GM12801 (cell line): ENCODE data around the gene PELI2.

Experiments
- TF ChIP-seq, protein P1 (sequence below): IDR thresholded peaks from one replicate; pipeline ENCODE4 v1.5.1; 2011; ENCODE audit warnings: control low read depth; ENCODE audit not compliant: insufficient read length; ENCODE audit errors: extremely low read depth

PELI2 gene

DNA sequence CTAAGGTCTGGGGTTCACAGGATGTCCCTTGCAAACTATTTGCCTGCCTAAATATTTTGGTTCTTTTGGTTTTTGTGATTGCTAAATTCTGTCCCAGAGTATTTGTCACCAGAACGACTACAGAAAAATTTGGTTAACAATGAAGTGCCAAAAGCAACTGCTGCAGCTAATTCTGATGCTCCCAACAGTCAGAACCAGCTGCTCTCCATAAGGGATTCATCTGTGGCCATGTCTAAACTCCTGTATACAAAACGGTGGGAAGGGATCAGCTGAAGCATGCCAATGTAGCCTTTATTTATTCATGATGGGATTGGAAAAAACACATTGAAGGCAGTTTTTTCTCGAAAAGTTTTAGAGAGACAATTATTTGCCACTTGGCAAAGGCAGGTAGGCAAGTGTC is 29.3 kb upstream of the PELI2 start:
- TF ChIP-seq, protein P1, sequence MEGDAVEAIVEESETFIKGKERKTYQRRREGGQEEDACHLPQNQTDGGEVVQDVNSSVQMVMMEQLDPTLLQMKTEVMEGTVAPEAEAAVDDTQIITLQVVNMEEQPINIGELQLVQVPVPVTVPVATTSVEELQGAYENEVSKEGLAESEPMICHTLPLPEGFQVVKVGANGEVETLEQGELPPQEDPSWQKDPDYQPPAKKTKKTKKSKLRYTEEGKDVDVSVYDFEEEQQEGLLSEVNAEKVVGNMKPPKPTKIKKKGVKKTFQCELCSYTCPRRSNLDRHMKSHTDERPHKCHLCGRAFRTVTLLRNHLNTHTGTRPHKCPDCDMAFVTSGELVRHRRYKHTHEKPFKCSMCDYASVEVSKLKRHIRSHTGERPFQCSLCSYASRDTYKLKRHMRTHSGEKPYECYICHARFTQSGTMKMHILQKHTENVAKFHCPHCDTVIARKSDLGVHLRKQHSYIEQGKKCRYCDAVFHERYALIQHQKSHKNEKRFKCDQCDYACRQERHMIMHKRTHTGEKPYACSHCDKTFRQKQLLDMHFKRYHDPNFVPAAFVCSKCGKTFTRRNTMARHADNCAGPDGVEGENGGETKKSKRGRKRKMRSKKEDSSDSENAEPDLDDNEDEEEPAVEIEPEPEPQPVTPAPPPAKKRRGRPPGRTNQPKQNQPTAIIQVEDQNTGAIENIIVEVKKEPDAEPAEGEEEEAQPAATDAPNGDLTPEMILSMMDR = no peak

DNA sequence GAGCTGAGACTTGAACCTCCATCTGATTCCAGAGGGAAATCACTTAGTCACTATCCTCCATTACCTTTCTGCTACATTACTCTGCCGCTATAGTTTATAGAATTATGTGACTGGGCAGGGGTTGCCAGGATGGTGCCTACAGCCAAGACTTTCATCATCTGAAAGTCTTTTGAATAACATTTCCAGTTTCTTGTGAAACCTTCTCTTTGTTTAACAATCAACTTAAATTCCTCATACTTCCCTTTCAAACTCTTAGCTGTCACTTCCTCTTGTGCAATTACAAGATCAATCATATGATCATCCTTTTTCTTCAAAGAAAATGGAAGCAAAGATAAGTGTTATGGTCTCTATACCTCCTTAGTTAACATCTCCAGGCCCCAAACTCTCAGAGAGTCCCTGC is 25.4 kb upstream of the PELI2 start:
- TF ChIP-seq, protein P1 = no peak

DNA sequence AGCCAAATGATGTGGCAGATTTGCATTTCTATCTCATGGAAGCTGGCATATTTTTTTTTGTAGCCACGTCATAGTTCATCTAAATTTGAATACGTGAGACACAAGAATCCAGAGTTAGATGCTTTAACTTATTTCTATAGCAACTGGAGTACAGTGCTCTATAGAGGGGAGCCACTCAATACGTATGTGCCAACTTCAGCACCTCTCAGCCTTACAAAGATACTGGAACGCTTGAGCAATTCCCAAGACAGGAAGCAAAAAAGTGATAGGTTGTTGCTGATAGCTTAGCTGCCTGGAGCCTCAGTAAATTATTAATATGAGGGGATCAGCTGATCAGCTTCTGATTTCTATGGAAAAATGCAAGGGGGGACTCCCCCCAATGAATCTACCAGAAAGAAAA is 24.1 kb upstream of the PELI2 start:
- TF ChIP-seq, protein P1 = no peak

DNA sequence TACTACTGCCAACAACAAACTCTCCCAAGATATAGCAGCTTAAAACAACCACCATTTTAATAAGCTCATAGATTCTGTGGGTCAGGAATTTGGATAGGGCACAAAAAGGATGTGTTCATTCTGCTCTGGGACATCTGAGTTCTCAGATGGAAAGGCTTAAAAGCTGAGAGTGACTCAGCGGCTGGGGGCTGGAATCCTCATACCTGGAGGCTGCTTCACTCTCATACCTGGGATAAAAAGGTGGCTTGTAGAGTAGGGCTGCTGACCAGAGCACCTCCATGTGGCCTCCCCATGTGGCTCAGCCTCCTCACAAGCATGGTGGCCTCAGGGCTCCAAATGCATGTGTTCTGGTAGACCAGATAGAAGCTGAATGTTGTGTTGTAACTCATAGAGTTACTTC is 20.2 kb upstream of the PELI2 start:
- TF ChIP-seq, protein P1 = no peak

DNA sequence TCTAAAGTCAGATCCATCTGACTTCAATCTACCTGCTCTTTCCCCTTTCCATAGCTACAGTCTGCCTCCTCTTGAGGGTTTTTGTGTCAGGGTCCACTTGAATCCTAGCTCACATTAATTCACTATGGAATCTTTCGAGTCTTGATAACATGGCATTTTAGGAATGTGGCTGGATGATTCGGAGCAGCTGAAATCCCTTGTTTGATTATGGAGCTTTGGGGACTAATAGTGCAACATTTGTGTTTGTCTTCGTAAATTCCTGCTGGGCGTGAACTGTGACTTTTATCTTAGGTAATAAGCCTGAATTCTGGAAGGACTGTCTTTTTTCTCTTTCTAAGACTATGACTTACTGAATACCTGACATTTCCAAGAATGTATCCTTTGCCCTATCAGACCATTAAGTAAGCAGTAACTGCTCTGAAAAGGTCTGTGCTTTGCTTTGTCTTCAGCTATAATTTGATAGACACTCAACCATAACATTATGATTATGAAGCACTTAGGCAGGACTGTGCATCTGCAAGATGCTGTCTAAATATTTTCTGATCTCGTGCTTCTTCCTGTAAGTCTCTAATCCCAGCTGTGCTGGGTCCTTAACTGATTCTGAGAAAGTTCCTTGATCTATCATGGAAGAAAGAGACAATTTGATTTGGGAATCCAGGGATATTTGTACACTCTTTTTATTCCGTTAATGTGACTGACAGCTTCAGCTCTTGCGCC is 19.0 kb upstream of the PELI2 start:
- TF ChIP-seq, protein P1 = no peak

DNA sequence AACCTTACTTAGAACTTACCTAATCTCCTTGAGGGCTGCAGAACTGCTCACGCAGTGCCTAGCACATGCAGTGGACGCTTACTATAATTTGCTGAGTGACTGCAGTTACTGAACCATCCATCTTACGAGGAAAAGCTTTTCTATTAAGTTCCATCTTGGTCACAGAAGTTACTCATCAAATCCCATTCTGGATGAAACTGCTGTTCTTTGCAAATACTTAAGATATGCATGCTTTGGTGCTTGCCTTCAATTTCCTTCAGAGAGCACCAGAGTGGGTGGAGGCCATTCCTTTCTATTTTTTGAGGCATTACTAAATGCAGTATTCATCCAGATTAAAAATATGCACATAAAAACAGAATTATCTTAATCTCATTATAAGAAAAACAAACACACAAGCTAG is 17.7 kb upstream of the PELI2 start:
- TF ChIP-seq, protein P1 = no peak

DNA sequence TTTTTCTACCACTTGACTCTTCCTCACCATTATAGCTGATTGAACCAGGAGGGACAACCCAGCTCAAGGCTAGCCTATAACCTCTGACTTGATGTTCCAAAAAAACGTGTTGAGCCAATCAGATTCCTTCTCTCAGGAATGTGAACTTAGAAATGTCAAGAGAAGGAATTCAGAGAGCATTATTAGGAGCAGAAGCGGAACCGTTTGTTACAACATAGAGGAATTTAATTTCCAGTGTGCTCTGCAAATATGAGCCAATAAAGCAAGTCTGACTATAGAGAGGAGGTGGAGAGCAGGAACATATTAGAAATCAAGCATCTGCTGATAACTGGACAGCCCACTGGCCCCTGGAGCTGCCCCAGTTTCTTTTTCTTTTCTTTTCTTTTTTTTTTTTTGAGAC is 15.3 kb upstream of the PELI2 start:
- TF ChIP-seq, protein P1 = no peak
